Mucosa of stomach (tissue), 1 donor: Measurements from ENCODE around the gene AKAP3.

ENCODE experiments used
- H3K27me3 ChIP-seq: one replicate; pipeline ENCODE4 v1.7.0; 2013; ENCODE audit warnings: mild to moderate bottlenecking, low read length; ENCODE audit not compliant: control insufficient read depth, insufficient read depth
- H3K36me3 ChIP-seq: one replicate; pipeline ENCODE4 v1.7.0; 2013; ENCODE audit warnings: low read length; ENCODE audit not compliant: control insufficient read depth, insufficient read depth
- H3K4me1 ChIP-seq: one replicate; pipeline ENCODE4 v1.7.0; 2013; ENCODE audit warnings: mild to moderate bottlenecking, low read length; ENCODE audit not compliant: control insufficient read depth, insufficient read depth
- H3K4me3 ChIP-seq: one replicate; pipeline ENCODE4 v1.7.0; 2013; ENCODE audit warnings: low read length
- H3K9ac ChIP-seq: one replicate; pipeline ENCODE4 v1.7.0; 2013; ENCODE audit warnings: mild to moderate bottlenecking, low read length, moderate library complexity
- H3K9me3 ChIP-seq: one replicate; pipeline ENCODE4 v1.7.0; 2013; ENCODE audit warnings: mild to moderate bottlenecking, low read length, moderate library complexity; ENCODE audit not compliant: control insufficient read depth
- donor health status: Pancreatic carcinoma.

The AKAP3 gene

GRCh38 chr12:4566474-4566873, 82.4 kb downstream of the AKAP3 start:
- H3K9ac ChIP-seq, result no peak overlapping the region
- no peaks in the 10 kb centered on the region for H3K9me3 ChIP-seq
- H3K4me3 ChIP-seq, result no peak overlapping the region
- H3K27me3 ChIP-seq, result no peaks in the 10 kb centered on the region
- peaks cover 5% of the 10 kb centered on the region for H3K4me1 ChIP-seq
- H3K36me3 ChIP-seq, result no peaks in the 10 kb centered on the region
